ENCODE data around the gene ANKRD17. TPM values are rescaled to one million over a fixed set of nuclear protein-coding genes. Genes with fewer than 3 reads are reported as not detected.

The ANKRD17 gene
- total RNA-seq, 1 donor from 2014 or later = 52.0 TPM

DNA sequence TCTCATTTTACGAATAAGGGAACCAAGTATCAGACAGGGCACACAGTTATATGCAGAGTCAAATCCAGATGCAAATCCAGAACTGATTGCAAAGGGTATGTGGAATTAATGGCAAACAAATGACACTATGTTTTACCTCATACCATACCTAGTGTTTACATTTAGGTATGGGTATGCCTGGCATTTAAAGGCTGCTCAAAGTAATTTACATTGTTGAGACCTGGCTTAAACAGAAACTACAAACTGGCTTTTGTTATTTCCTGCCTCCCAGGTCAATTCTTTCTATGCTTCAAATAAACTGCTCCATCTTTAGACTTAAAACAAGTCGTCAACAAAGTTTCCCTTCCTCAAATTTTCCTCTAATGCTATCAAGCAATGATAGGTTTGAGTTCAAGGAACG lies 33.7 kb downstream of the ANKRD17 start:
- H3K9me3 ChIP-seq = no peaks in the 10 kb centered on the region
- no peaks in the 10 kb centered on the region for H3K36me3 ChIP-seq
- TF ChIP-seq, protein P1, sequence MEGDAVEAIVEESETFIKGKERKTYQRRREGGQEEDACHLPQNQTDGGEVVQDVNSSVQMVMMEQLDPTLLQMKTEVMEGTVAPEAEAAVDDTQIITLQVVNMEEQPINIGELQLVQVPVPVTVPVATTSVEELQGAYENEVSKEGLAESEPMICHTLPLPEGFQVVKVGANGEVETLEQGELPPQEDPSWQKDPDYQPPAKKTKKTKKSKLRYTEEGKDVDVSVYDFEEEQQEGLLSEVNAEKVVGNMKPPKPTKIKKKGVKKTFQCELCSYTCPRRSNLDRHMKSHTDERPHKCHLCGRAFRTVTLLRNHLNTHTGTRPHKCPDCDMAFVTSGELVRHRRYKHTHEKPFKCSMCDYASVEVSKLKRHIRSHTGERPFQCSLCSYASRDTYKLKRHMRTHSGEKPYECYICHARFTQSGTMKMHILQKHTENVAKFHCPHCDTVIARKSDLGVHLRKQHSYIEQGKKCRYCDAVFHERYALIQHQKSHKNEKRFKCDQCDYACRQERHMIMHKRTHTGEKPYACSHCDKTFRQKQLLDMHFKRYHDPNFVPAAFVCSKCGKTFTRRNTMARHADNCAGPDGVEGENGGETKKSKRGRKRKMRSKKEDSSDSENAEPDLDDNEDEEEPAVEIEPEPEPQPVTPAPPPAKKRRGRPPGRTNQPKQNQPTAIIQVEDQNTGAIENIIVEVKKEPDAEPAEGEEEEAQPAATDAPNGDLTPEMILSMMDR (IDR thresholded peaks at IDR 0.05) = no peak
- H3K4me3 ChIP-seq = no peak overlapping the region
- H3K27me3 ChIP-seq = no peaks in the 10 kb centered on the region
- DNase-seq (ENCODE audit: low spot score in 2 of 2) = no peak
- peaks cover 4 to 23% of the 10 kb centered on the region in 2 donors for H3K4me1 ChIP-seq
- H3K27ac ChIP-seq = no peak overlapping the region
- intact Hi-C loops (cut with DNase I) = no loop called here

DNA sequence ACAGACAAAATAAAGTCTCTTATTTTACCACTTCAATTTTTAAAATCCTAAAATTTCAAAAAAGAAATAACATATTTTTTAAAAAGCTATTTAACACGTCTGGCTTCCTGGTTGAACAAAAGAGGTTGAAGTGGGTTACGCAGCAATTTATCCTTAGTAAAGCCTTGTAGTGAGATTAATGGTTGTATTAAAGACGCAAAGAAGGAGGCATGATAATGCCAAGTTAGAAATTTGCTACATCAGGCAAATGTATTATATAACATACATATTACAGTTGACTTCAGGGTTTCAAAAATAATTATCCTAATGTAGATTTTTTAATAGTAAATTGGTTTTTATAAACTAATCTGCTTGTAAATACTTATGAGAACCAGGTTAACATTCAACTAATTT lies 35.3 kb downstream of the ANKRD17 start:
- Histone ChIP-seq H3K27me3 (no peaks in the 10 kb centered on the region), H3K36me3 (no peaks in the 10 kb centered on the region), H3K4me3 (peak overlapping the region in 1 of 2 donors; percentile 67), H3K9me3 (no peaks in the 10 kb centered on the region), H3K27ac (peak overlapping the region; percentile 82 to 89), H3K4me1 (peaks cover 4 to 23% of the 10 kb centered on the region in 2 donors)
- no peak for DNase-seq (ENCODE audit: low spot score in 2 of 2)
- TF ChIP-seq, protein P1 (IDR thresholded peaks at IDR 0.05) = no peak
- intact Hi-C loops (cut with DNase I) = loop anchor here (2.0 kb wide), 1 partner anchor 36 kb away; the partner anchor contains the start of gene ANKRD17

- intact Hi-C loops (cut with DNase I) = loop anchor here (2.0 kb wide), 1 partner anchor 36 kb away; the partner anchor contains the start of gene ANKRD17
- H3K4me1 ChIP-seq = peaks cover 4 to 23% of the 10 kb centered on the region in 2 donors
- no peaks in the 10 kb centered on the region for H3K27me3 ChIP-seq
- peak overlapping the region; percentile 82 to 89 for H3K27ac ChIP-seq
- no peaks in the 10 kb centered on the region for H3K36me3 ChIP-seq
- DNase-seq (ENCODE audit: low spot score in 2 of 2) = peak; percentile 33 to 83
- H3K9me3 ChIP-seq = no peaks in the 10 kb centered on the region
- H3K4me3 ChIP-seq = peak overlapping the region; percentile 50 to 67
- TF ChIP-seq, protein P1 (IDR thresholded peaks at IDR 0.05) = no peak
Measured at GRCh38 chr4:73222466-73223257, 35.9 kb downstream of the ANKRD17 start.

DNA sequence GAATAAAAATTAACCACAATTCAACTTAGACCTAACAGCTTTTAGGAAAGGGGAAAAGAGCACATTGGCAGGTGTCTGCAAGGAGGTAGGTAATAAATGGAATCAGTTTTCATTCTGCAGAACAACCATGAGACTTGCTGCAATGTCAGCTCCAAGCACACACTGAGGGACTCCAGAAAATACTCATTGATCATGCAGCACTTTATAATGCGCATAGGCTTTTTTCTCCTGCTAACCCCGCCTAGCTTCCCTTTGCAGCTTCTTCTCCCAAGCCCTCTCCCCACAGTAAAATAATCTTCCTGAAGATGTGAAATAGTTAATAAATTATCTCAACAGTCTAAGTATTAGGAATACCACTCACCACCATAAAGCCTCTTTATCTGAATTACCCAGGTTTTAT lies 36.9 kb downstream of the ANKRD17 start:
- TF ChIP-seq, protein P1 (IDR thresholded peaks at IDR 0.05) = no peak
- H3K9me3 ChIP-seq = no peaks in the 10 kb centered on the region
- no peaks in the 10 kb centered on the region for H3K27me3 ChIP-seq
- intact Hi-C loops (cut with DNase I) = loop anchor here (2.0 kb wide), 1 partner anchor 37 kb away; the partner anchor contains the start of gene ANKRD17
- H3K27ac ChIP-seq = peak overlapping the region; percentile 82 to 89
- peak overlapping the region; percentile 50 to 67 for H3K4me3 ChIP-seq
- DNase-seq (ENCODE audit: low spot score in 2 of 2) = no peak
- H3K4me1 ChIP-seq = peaks cover 4 to 23% of the 10 kb centered on the region in 2 donors
- no peaks in the 10 kb centered on the region for H3K36me3 ChIP-seq

DNA sequence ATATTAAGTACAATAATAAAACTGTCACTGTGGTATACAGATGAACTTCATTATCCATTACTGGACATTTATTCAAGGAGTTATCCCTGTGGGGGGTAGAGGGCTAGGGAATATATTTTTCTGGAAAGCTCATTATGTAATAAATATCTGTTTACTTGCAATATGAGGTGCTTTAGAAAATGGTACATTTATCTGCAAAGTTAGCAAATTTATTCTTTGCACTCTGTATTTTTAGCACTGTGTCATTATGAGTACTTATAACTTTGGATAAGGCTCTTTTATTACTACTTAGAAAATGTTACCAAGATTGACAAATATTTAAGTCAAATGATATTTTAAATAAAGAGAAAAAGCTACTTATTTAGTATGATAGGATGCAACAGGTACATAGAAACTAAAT lies 37.8 kb downstream of the ANKRD17 start:
- intact Hi-C loops (cut with DNase I) = no loop called here
- peaks cover 4 to 23% of the 10 kb centered on the region in 2 donors for H3K4me1 ChIP-seq
- no peak overlapping the region for H3K4me3 ChIP-seq
- H3K27me3 ChIP-seq = no peaks in the 10 kb centered on the region
- no peaks in the 10 kb centered on the region for H3K9me3 ChIP-seq
- no peak overlapping the region for H3K27ac ChIP-seq
- no peaks in the 10 kb centered on the region for H3K36me3 ChIP-seq
- DNase-seq (ENCODE audit: low spot score in 2 of 2) = no peak
- TF ChIP-seq, protein P1 (IDR thresholded peaks at IDR 0.05) = no peak
